B cell (primary cell): ENCODE results near the gene DTNA. TPM values are rescaled to one million over a fixed set of nuclear protein-coding genes. Genes with fewer than 3 reads are reported as not detected.

Experiments used
- ATAC-seq: fragments of 200-7000 bp; cut with Tn5 transposase; one replicate; pipeline ENCODE4 v1.10.0; 2021; ENCODE audit warnings: low read depth, mild to moderate bottlenecking, moderate number of reproducible peaks, moderate library complexity
- CTCF ChIA-PET: fragments of 350-600 bp; sonication (Branson Sonifier 250); formaldehyde crosslinking; loops from one replicate; lab custom pipeline; 2021; ENCODE audit warnings: antibody characterized with exemption, inconsistent platforms; lab: Charles Lee
- POLR2A ChIA-PET: fragments of 350-600 bp; sonication (Branson Sonifier 250); formaldehyde crosslinking; loops from one replicate; lab custom pipeline; 2021; ENCODE audit warnings: antibody characterized with exemption; lab: Charles Lee
- DNase-seq: peaks from one replicate; pipeline ENCODE4 v3.0.0; 2013
- H2AFZ ChIP-seq: 2 replicates; pipeline ENCODE4 v1.6.1; 2012; ENCODE audit warnings: mild to moderate bottlenecking, low read depth, low read length; ENCODE audit not compliant: insufficient read depth, poor library complexity, severe bottlenecking
- H3K27ac ChIP-seq, 2 donors: 1 replicate in 1 of 2; 2 replicates in 1 of 2; pipeline ENCODE4 v1.5.1; 2012 to 2013; ENCODE audit warnings: low read length in 2 of 2, mild to moderate bottlenecking in 2 of 2, moderate library complexity in 1 of 2
- H3K27me3 ChIP-seq, 4 experiments: fragments of 200-600 bp in 1 of 4; sonication (generic) in 1 of 4; replicated peaks in 1 of 4; 1 replicate in 2 of 4; 2 replicates in 2 of 4; pipeline versions ENCODE4 v1.6.1 to v1.7.0; 2013 to 2016; ENCODE audit warnings: low read length in 3 of 4, mild to moderate bottlenecking in 2 of 4, mixed read lengths in 1 of 4, moderate library complexity in 1 of 4; ENCODE audit not compliant: insufficient read depth in 4 of 4, control insufficient read depth in 3 of 4; ENCODE audit errors: control extremely low read depth in 1 of 4
- H3K36me3 ChIP-seq, 2 experiments: replicated peaks in 1 of 2; 1 replicate in 1 of 2; 2 replicates in 1 of 2; pipeline versions ENCODE4 v1.6.1 to v1.7.1; 2013; ENCODE audit warnings: low read length in 1 of 2; ENCODE audit not compliant: insufficient read depth in 2 of 2, control insufficient read depth in 1 of 2; ENCODE audit errors: control extremely low read depth in 1 of 2, extremely low read depth in 1 of 2
- H3K4me1 ChIP-seq, 2 donors: fragments of 200-600 bp in 1 of 2; sonication (generic) in 1 of 2; 1 replicate in 1 of 2; 2 replicates in 1 of 2; pipeline versions ENCODE4 v1.5.1 to v1.6.1; 2013 to 2017; ENCODE audit warnings: low read length in 2 of 2; ENCODE audit not compliant: control insufficient read depth in 2 of 2, insufficient read depth in 2 of 2
- H3K4me2 ChIP-seq: replicated peaks from 2 replicates; pipeline ENCODE3; 2012; ENCODE audit warnings: mild to moderate bottlenecking, low read depth, low read length; ENCODE audit not compliant: poor library complexity, severe bottlenecking
- H3K4me3 ChIP-seq, 5 experiments: fragments of 200-600 bp in 1 of 5; sonication (generic) in 1 of 5; 1 replicate in 3 of 5; 2 replicates in 2 of 5; pipeline versions ENCODE4 v1.5.1 to v1.7.0; 2011 to 2016; ENCODE audit warnings: low read length in 4 of 5, mild to moderate bottlenecking in 4 of 5, low read depth in 2 of 5, control low read depth in 1 of 5, moderate library complexity in 1 of 5; ENCODE audit not compliant: insufficient read depth in 1 of 5; ENCODE audit errors: control extremely low read depth in 1 of 5, extremely low read depth in 1 of 5
- H3K79me2 ChIP-seq: fragments of 200-600 bp; sonication (generic); one replicate; pipeline ENCODE4 v1.6.0; 2016; ENCODE audit warnings: low read length; ENCODE audit not compliant: control insufficient read depth, insufficient read depth
- H3K9ac ChIP-seq: fragments of 200-600 bp; sonication (generic); 2 replicates; pipeline ENCODE4 v1.6.1; 2017; ENCODE audit warnings: mild to moderate bottlenecking, low read length, moderate library complexity
- H3K9me3 ChIP-seq, 3 donors: one replicate each; pipeline versions ENCODE4 v1.6.1 to v1.7.1; 2013; ENCODE audit warnings: low read length in 2 of 3; ENCODE audit not compliant: control insufficient read depth in 2 of 3, insufficient read depth in 1 of 3; ENCODE audit errors: control extremely low read depth in 1 of 3
- H4K20me1 ChIP-seq: 2 replicates; pipeline ENCODE4 v1.6.0; 2012; ENCODE audit warnings: mild to moderate bottlenecking, low read length; ENCODE audit not compliant: insufficient read depth, control insufficient read depth, poor library complexity, severe bottlenecking
- H3K27ac Mint-ChIP-seq: one replicate; pipeline ENCODE4 v1.8.0; 2021; ENCODE audit warnings: mixed read lengths
- H3K27me3 Mint-ChIP-seq: one replicate; pipeline ENCODE4 v1.8.0; 2021; ENCODE audit warnings: mixed read lengths
- H3K4me1 Mint-ChIP-seq: one replicate; pipeline ENCODE4 v1.8.0; 2021; ENCODE audit warnings: mixed read lengths
- H3K4me3 Mint-ChIP-seq: one replicate; pipeline ENCODE4 v1.8.0; 2021; ENCODE audit warnings: mixed read lengths
- H3K9me3 Mint-ChIP-seq: one replicate; pipeline ENCODE4 v1.8.0; 2022; ENCODE audit warnings: mixed read lengths; ENCODE audit not compliant: insufficient read depth
- CTCF ChIP-seq: fragments of 200-600 bp; IDR thresholded peaks from one replicate; pipeline ENCODE4 v1.8.0; 2022; ENCODE audit warnings: antibody characterized with exemption, mild to moderate bottlenecking
- EZH2 ChIP-seq: IDR thresholded peaks from 2 replicates; pipeline ENCODE4 v1.6.1; 2012; ENCODE audit warnings: borderline replicate concordance, low read depth, mild to moderate bottlenecking, moderate library complexity, low read length; ENCODE audit not compliant: insufficient read depth, poor library complexity, severe bottlenecking
- WGBS: methylation state at CpG from one replicate; pipeline ENCODE4 v1.1.5; 2013; ENCODE audit warnings: missing lambda C conversion rate; ENCODE audit not compliant: insufficient coverage; 5-methylcytosine and 5-hydroxymethylcytosine counted together
- intact Hi-C: fragments of 100-400 bp; cut with micrococcal nuclease; formaldehyde crosslinking; loops from one replicate; pipeline ENCODE4 v1.10.0; 2022
- polyA plus RNA-seq: library from polyadenylated mRNA; depleted of rRNA; stranded (reverse); fragments of >200 nt; gene quantifications from 2 replicates; pipeline ENCODE4 v1.2.3, GENCODE V29; 2012
- total RNA-seq, 2 donors: library from RNA; stranded (reverse); fragments of 120-200 nt in 1 of 2; gene quantifications; 1 replicate in 1 of 2; 2 replicates in 1 of 2; pipeline versions ENCODE4 v1.2.3 to v1.2.4, GENCODE V29; 2013 to 2022

DTNA gene
- total and polyA plus RNA-seq, 2 donors (not counting 1 experiment from before 2014, with no cell fraction given), result not detected

GRCh38 chr18:34767601-34768027 is 57.5 kb downstream of the DTNA start:
- ChIA-PET POLR2A (no interaction called here), CTCF (no interaction called here)
- TF ChIP-seq EZH2, result no peak
- TF ChIP-seq CTCF, result no peak
- Histone ChIP-seq H3K79me2 (no peaks in the 10 kb centered on the region), H3K36me3 (no peaks in the 10 kb centered on the region), H4K20me1 (no peaks in the 10 kb centered on the region), H3K4me1 (no peaks in the 10 kb centered on the region), H3K4me2 (no peak overlapping the region), H3K9me3 (peaks cover 0 to 2% (median 0%) of the 10 kb centered on the region in 3 donors), H3K4me3 (no peak overlapping the region), H3K9ac (no peak overlapping the region), H3K27me3 (no peaks in the 10 kb centered on the region), H2AFZ (no peak overlapping the region), H3K27ac (no peak overlapping the region)
- Mint-ChIP-seq H3K4me1 (no peaks in the 10 kb centered on the region), H3K27me3 (peaks cover 3% of the 10 kb centered on the region), H3K4me3 (no peak overlapping the region), H3K9me3 (no peaks in the 10 kb centered on the region), H3K27ac (no peak overlapping the region)
- no CpG with 5 or more reads among the region's 1 CpG for WGBS
- DNase-seq (no peak), ATAC-seq (no peak)
- intact Hi-C loops, result no loop called here

GRCh38 chr18:34771958-34772357 is 61.9 kb downstream of the DTNA start:
- POLR2A ChIA-PET, result no interaction called here
- peaks cover 23% of the 10 kb centered on the region for H3K27me3 Mint-ChIP-seq
- no peaks in the 10 kb centered on the region for H3K4me1 Mint-ChIP-seq
- ATAC-seq, result no peak
- H3K4me3 ChIP-seq, result no peak overlapping the region
- H3K9me3 Mint-ChIP-seq, result no peaks in the 10 kb centered on the region
- no CpG with 5 or more reads among the region's 1 CpG for WGBS
- DNase-seq, result no peak
- peaks cover 0 to 2% (median 0%) of the 10 kb centered on the region in 3 donors for H3K9me3 ChIP-seq
- no peaks in the 10 kb centered on the region for H4K20me1 ChIP-seq
- H3K4me2 ChIP-seq, result no peak overlapping the region
- no peaks in the 10 kb centered on the region for H3K27me3 ChIP-seq
- H3K79me2 ChIP-seq, result no peaks in the 10 kb centered on the region
- CTCF ChIA-PET, result no interaction called here
- H3K4me3 Mint-ChIP-seq, result no peak overlapping the region
- H3K9ac ChIP-seq, result no peak overlapping the region
- no peak overlapping the region for H2AFZ ChIP-seq
- no peaks in the 10 kb centered on the region for H3K4me1 ChIP-seq
- no peak for TF ChIP-seq EZH2
- no peak for TF ChIP-seq CTCF
- intact Hi-C loops, result no loop called here
- H3K27ac Mint-ChIP-seq, result no peak overlapping the region
- no peak overlapping the region for H3K27ac ChIP-seq
- H3K36me3 ChIP-seq, result no peaks in the 10 kb centered on the region
